ENCODE measurements around the gene CYB561D1. TPM values are rescaled to one million over a fixed set of nuclear protein-coding genes. Genes with fewer than 3 reads are reported as not detected.
A peak's percentile ranks its signal among the peaks of the same experiment; 100 is the strongest.

CYB561D1 gene
- total RNA-seq, 1 donor from 2014 or later, result 7.8 TPM

DNA sequence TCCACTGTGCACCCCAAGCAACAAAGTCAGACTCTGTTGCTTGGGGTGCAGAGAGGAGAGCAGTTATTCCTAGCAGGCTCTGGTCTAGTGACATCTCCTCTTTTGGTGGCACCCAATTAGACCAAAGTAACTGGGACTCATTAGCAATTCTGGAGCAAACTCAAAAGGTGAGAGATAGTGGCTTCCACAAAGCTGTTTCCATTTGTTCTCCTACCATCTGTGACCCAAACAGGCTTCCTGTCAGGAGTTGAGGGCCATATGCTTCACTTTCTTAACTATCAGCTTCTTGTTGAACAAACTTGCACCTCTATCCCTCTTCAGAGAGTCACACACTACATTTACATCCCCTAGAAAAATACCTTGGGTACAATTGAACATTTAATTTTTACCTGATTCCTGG, 11.7 kb upstream of the CYB561D1 start:
- Mint-ChIP-seq H3K36me3 (ENCODE audit: low read depth) (peaks cover 4% of the 10 kb centered on the region), H3K4me1 (peaks cover 24% of the 10 kb centered on the region), H3K9me3 (no peaks in the 10 kb centered on the region), H3K27ac (ENCODE audit: unreplicated experiment) (no peak overlapping the region), H3K27me3 (ENCODE audit: low read depth) (peaks cover 52% of the 10 kb centered on the region), H3K4me3 (peak overlapping the region; percentile 97)
- TF ChIP-seq, protein P1, sequence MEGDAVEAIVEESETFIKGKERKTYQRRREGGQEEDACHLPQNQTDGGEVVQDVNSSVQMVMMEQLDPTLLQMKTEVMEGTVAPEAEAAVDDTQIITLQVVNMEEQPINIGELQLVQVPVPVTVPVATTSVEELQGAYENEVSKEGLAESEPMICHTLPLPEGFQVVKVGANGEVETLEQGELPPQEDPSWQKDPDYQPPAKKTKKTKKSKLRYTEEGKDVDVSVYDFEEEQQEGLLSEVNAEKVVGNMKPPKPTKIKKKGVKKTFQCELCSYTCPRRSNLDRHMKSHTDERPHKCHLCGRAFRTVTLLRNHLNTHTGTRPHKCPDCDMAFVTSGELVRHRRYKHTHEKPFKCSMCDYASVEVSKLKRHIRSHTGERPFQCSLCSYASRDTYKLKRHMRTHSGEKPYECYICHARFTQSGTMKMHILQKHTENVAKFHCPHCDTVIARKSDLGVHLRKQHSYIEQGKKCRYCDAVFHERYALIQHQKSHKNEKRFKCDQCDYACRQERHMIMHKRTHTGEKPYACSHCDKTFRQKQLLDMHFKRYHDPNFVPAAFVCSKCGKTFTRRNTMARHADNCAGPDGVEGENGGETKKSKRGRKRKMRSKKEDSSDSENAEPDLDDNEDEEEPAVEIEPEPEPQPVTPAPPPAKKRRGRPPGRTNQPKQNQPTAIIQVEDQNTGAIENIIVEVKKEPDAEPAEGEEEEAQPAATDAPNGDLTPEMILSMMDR (conservative IDR thresholded peaks at IDR 0.05), result no peak
- DNase-seq (ENCODE audit: low read depth, low spot score), result no peak

DNA sequence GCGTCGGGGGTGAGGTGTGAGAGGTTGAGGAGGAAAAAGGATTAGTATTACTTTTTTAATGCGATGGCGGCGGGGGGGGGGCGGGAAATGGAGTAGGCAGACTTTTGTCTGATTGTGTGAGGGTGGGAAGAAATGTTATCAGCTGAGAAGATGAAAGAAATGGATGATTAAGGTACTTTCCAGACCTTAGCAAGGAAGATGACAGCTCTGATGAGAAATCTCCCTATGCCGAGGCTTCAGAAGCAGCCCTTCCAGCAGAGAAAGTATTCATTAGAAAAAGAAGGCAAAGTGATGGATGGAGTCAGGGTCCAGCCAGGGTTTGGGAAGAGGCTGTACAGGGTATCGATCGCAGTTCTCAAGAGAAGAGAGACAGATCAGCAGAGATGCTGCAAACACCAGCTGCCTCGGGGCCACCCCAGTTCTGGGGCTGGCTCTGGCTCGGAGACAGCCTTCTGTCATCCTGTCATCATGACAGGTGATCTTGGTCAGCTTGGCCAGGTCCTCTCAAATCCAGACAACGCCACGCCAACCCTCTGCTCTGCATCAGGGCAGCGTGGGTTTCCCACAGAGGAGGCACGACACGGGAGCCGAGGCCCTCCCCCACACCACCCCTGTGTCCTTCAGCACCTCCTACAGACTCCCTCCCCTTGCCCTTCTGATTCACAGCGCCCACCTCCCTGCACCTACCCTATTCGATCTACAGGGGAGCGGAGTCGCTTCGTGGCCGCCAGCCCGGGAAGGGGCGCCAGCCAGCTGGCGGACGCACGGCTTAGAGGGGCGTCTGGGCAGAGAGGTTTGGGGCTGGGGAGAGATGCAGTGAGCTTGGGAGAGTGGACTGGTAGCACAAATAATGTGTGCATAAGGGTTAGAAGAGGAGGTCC, 10.9 kb upstream of the CYB561D1 start:
- H3K9me3 Mint-ChIP-seq, result no peaks in the 10 kb centered on the region
- H3K27me3 Mint-ChIP-seq (ENCODE audit: low read depth), result peaks cover 47% of the 10 kb centered on the region
- peak overlapping the region; percentile 97 for H3K4me3 Mint-ChIP-seq
- H3K36me3 Mint-ChIP-seq (ENCODE audit: low read depth), result peaks cover 4% of the 10 kb centered on the region
- DNase-seq (ENCODE audit: low read depth, low spot score), result peak; percentile 51
- peak overlapping the region; percentile 35 for H3K27ac Mint-ChIP-seq (ENCODE audit: unreplicated experiment)
- H3K4me1 Mint-ChIP-seq, result peaks cover 24% of the 10 kb centered on the region
- TF ChIP-seq, protein P1 (conservative IDR thresholded peaks at IDR 0.05), result no peak

DNA sequence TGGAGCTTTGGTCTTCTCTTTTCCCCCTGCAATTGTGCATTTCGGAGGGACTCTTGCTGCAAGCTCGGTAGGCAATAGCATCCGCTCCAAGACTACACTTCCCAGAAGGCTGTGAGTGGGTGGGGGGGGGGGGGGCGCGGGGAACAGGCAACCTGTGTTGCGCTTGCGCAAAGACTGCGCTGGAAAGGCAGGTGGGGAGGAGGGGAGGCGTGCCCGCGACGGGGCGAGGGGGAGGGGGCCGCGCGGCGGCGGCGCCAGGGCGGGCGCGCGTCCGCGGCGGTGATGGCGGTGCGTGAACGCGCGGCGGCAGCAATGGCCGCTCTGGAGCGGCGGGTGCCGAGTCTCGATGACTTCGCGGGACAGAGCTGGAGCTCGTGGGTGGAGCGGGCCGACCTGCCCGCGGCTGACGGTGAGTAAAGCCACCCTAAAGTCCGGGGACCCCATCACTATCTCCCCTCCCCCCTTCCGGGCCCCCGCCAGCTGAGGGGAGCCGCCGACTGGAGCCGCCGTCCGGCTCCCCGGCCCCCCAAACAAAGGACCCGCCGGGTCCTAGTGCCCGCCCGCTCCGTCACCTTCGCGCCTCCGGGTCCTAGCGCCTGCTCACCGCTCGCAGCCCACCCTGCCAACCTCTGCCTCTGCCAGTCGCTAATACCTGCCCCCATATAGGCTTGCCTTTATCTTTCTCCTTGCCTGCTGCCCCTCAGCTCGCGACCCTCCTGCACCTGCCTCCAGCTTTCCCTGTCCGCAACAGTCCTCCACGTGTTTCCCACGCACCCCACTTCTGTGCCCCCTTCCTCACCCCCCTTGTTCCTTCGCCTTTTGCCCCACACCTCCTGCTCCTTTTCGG, 10.0 kb upstream of the CYB561D1 start, which contains the start of gene ATXN7L2:
ATXN7L2 (plus strand) TSS at position 234 of the 847 bp plus-strand sequence; CDS start at position 283, 49 bp downstream.
- Mint-ChIP-seq H3K9me3 (no peaks in the 10 kb centered on the region), H3K36me3 (ENCODE audit: low read depth) (peaks cover 4% of the 10 kb centered on the region), H3K4me1 (peaks cover 24% of the 10 kb centered on the region), H3K27me3 (ENCODE audit: low read depth) (peaks cover 39% of the 10 kb centered on the region), H3K27ac (ENCODE audit: unreplicated experiment) (peak within 1 kb of the TSS; percentile 96), H3K4me3 (peak within 1 kb of the TSS; percentile 97)
- TF ChIP-seq, protein P1 (conservative IDR thresholded peaks at IDR 0.05), result no peak
- DNase-seq (ENCODE audit: low read depth, low spot score), result peak; percentile 85

DNA sequence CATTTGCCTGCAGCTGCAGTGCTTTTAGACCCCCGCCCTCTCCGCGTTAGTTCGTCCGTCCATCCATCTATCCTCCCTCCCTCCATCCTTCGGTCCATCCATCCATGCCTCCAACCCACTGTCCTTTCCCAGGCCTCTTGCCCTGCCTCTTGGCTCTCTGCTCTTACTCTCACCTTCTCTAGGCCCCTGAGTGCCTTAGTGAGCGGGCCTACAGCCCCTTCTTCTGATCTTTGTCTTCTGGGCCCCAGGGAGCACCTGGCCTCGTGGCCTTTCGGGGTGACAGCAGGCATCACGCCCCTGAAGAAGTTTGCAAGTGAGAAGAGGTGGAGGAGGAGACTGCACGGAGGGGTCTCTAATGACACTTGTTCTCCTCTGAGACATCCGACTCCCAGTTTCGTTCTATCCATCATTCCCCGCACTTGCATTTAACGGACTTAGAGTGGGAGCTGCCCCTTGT, 9.3 kb upstream of the CYB561D1 start:
- Mint-ChIP-seq H3K4me3 (peak overlapping the region; percentile 97), H3K4me1 (peaks cover 24% of the 10 kb centered on the region), H3K27me3 (ENCODE audit: low read depth) (peaks cover 34% of the 10 kb centered on the region), H3K36me3 (ENCODE audit: low read depth) (peaks cover 4% of the 10 kb centered on the region), H3K9me3 (no peaks in the 10 kb centered on the region), H3K27ac (ENCODE audit: unreplicated experiment) (peak overlapping the region; percentile 96)
- no peak for DNase-seq (ENCODE audit: low read depth, low spot score)
- TF ChIP-seq, protein P1 (conservative IDR thresholded peaks at IDR 0.05), result no peak

DNA sequence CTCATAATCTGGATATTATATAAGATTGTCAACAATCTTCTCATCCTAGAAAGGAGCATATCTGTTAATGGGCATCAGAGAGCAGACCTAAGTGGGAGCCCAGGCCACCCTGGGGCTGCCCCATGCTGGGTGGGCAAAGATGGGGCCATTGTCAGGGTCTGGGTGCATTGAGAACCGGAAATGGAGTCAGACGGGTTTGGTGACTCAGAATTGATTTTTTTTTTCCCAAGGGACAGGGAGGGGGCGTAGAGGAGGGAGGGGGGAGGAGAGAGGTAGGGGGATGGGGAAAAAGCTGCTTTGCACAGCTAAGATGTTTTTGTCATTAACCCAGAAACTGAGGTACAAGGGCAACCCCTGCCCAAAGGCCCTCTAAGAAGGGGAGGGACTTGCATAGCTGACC, 8.9 kb upstream of the CYB561D1 start:
- DNase-seq (ENCODE audit: low read depth, low spot score), result no peak
- Mint-ChIP-seq H3K36me3 (ENCODE audit: low read depth) (peaks cover 4% of the 10 kb centered on the region), H3K4me3 (peak overlapping the region; percentile 97), H3K27me3 (ENCODE audit: low read depth) (peaks cover 29% of the 10 kb centered on the region), H3K9me3 (no peaks in the 10 kb centered on the region), H3K4me1 (peaks cover 24% of the 10 kb centered on the region), H3K27ac (ENCODE audit: unreplicated experiment) (no peak overlapping the region)
- TF ChIP-seq, protein P1 (conservative IDR thresholded peaks at IDR 0.05), result no peak

All from neural crest cell (in vitro differentiated cells).